Measurements from ENCODE around the gene DDIT3.

DDIT3 gene

GRCh38 chr12:57525615-57526383 is 5.5 kb upstream of the DDIT3 start:
- Histone ChIP-seq H3K27ac (no peak overlapping the region), H3K36me3 (ENCODE audit: insufficient read depth, low read length) (peaks cover 67% of the 10 kb centered on the region), H3K4me3 (no peak overlapping the region), H3K9ac (ENCODE audit: insufficient read length) (no peak overlapping the region), H3K9me3 (ENCODE audit: low read depth, low read length) (no peaks in the 10 kb centered on the region)
- TF ChIP-seq FOXP2 (optimal IDR thresholded peaks at IDR 0.05; ENCODE audit: control extremely low read depth, extremely low read length, insufficient read depth) (no peak), POLR2AphosphoS5 (IDR thresholded peaks at IDR 0.05; ENCODE audit: borderline replicate concordance, low read depth, low read length) (no peak), EZH2 (IDR thresholded peaks at IDR 0.05) (no peak)
- DNase-seq (ENCODE audit: low read depth, low spot score), result no peak

- peaks cover 60% of the 10 kb centered on the region for H3K36me3 ChIP-seq (ENCODE audit: insufficient read depth, low read length)
- no peak overlapping the region; the same call in 1 of the 2 replicates for H3K27ac ChIP-seq
- H3K4me3 ChIP-seq, result peak overlapping the region; percentile 98
- H3K9me3 ChIP-seq (ENCODE audit: low read depth, low read length), result no peaks in the 10 kb centered on the region
- TF ChIP-seq EZH2 (IDR thresholded peaks at IDR 0.05) (no peak), POLR2AphosphoS5 (IDR thresholded peaks at IDR 0.05; ENCODE audit: borderline replicate concordance, low read depth, low read length) (no peak), FOXP2 (optimal IDR thresholded peaks at IDR 0.05; ENCODE audit: control extremely low read depth, extremely low read length, insufficient read depth) (no peak)
- DNase-seq (ENCODE audit: low read depth, low spot score), result no peak
- H3K9ac ChIP-seq (ENCODE audit: insufficient read length), result no peak overlapping the region
These were observed 4.7 kb upstream of the DDIT3 start for GRCh38 chr12:57524814-57525614.

GRCh38 chr12:57523706-57524614 is 3.6 kb upstream of the DDIT3 start:
- H3K9ac ChIP-seq (ENCODE audit: insufficient read length), result peak overlapping the region; percentile 91
- no peaks in the 10 kb centered on the region for H3K9me3 ChIP-seq (ENCODE audit: low read depth, low read length)
- H3K36me3 ChIP-seq (ENCODE audit: insufficient read depth, low read length), result peaks cover 62% of the 10 kb centered on the region
- no peak for DNase-seq (ENCODE audit: low read depth, low spot score)
- TF ChIP-seq FOXP2 (optimal IDR thresholded peaks at IDR 0.05; ENCODE audit: control extremely low read depth, extremely low read length, insufficient read depth), result no peak
- no peak for TF ChIP-seq EZH2 (IDR thresholded peaks at IDR 0.05)
- TF ChIP-seq POLR2AphosphoS5 (IDR thresholded peaks at IDR 0.05; ENCODE audit: borderline replicate concordance, low read depth, low read length), result no peak
- peak overlapping the region; percentile 98 for H3K4me3 ChIP-seq
- H3K27ac ChIP-seq, result peak overlapping the region; percentile 83

- peak overlapping the region; percentile 83 for H3K27ac ChIP-seq
- peaks cover 62% of the 10 kb centered on the region for H3K36me3 ChIP-seq (ENCODE audit: insufficient read depth, low read length)
- peak overlapping the region; percentile 98 for H3K4me3 ChIP-seq
- DNase-seq (ENCODE audit: low read depth, low spot score), result no peak
- no peaks in the 10 kb centered on the region for H3K9me3 ChIP-seq (ENCODE audit: low read depth, low read length)
- H3K9ac ChIP-seq (ENCODE audit: insufficient read length), result peak overlapping the region; percentile 91
- TF ChIP-seq FOXP2 (optimal IDR thresholded peaks at IDR 0.05; ENCODE audit: control extremely low read depth, extremely low read length, insufficient read depth), result no peak
- 0 out of 2 replicates have a peak, but pooled peaks have one; percentile 31 for TF ChIP-seq POLR2AphosphoS5 (IDR thresholded peaks at IDR 0.05; ENCODE audit: borderline replicate concordance, low read depth, low read length)
These were observed 2.8 kb upstream of the DDIT3 start for GRCh38 chr12:57522887-57523705.

GRCh38 chr12:57522011-57522886 is 1.9 kb upstream of the DDIT3 start, which contains the start of gene MBD6:
TSS of gene MBD6 (plus strand) at chr12:57522824. CDS start at chr12:57524304, 1,480 bp downstream.
- DNase-seq (ENCODE audit: low read depth, low spot score), result peak; percentile 62
- H3K4me3 ChIP-seq, result peak within 1 kb of the TSS; percentile 98
- peaks cover 62% of the 10 kb centered on the region for H3K36me3 ChIP-seq (ENCODE audit: insufficient read depth, low read length)
- peak within 1 kb of the TSS; percentile 100 for H3K27ac ChIP-seq
- H3K9ac ChIP-seq (ENCODE audit: insufficient read length), result peak within 1 kb of the TSS; percentile 91
- H3K9me3 ChIP-seq (ENCODE audit: low read depth, low read length), result no peaks in the 10 kb centered on the region
- TF ChIP-seq FOXP2 (optimal IDR thresholded peaks at IDR 0.05; ENCODE audit: control extremely low read depth, extremely low read length, insufficient read depth) (peak; percentile 81), POLR2AphosphoS5 (IDR thresholded peaks at IDR 0.05; ENCODE audit: borderline replicate concordance, low read depth, low read length) (0 out of 2 replicates have a peak, but pooled peaks have one; percentile 43), EZH2 (IDR thresholded peaks at IDR 0.05) (no peak)

GRCh38 chr12:57521525-57522010 is 1.3 kb upstream of the DDIT3 start:
- DNase-seq (ENCODE audit: low read depth, low spot score), result no peak
- Histone ChIP-seq H3K36me3 (ENCODE audit: insufficient read depth, low read length) (peaks cover 62% of the 10 kb centered on the region), H3K4me3 (peak overlapping the region; percentile 98), H3K9me3 (ENCODE audit: low read depth, low read length) (no peaks in the 10 kb centered on the region), H3K27ac (peak overlapping the region; percentile 100), H3K9ac (ENCODE audit: insufficient read length) (peak overlapping the region; percentile 74)
- TF ChIP-seq EZH2 (IDR thresholded peaks at IDR 0.05) (no peak), FOXP2 (optimal IDR thresholded peaks at IDR 0.05; ENCODE audit: control extremely low read depth, extremely low read length, insufficient read depth) (no peak), POLR2AphosphoS5 (IDR thresholded peaks at IDR 0.05; ENCODE audit: borderline replicate concordance, low read depth, low read length) (no peak; the same call in 1 of the 2 replicates)
